Stimulated activated CD8-positive, alpha-beta memory T cell treated with anti-CD3 and anti-CD28 coated beads, Interleukin-15, amount 100 ng/mL, for 48 hours (primary cell): ENCODE measurements around the gene DNMBP.
A peak's percentile ranks its signal among the peaks of the same experiment; 100 is the strongest.
"Not testable (repeated sequence)": the region's sequence is repeated elsewhere in the genome, so short reads cannot be mapped to it uniquely, and the experiment has no call there.

Experiments
- DNase-seq, 2 donors: peaks; one replicate each; pipeline ENCODE4 v3.0.0-alpha.2; 2020; ENCODE audit warnings: low read depth in 2 of 2

Gene DNMBP

GRCh38 chr10:99869581-99870122 is 140.1 kb downstream of the DNMBP start:
- DNase-seq: no peak

- not testable (repeated sequence) for DNase-seq
These were observed 142.5 kb downstream of the DNMBP start for GRCh38 chr10:99867250-99867649.

GRCh38 chr10:99863535-99864240 is 146.1 kb downstream of the DNMBP start:
- DNase-seq: not testable (repeated sequence)

GRCh38 chr10:99860466-99860865 is 149.3 kb downstream of the DNMBP start:
- no peak for DNase-seq

GRCh38 chr10:99859585-99859984 is 150.2 kb downstream of the DNMBP start:
- DNase-seq: no peak

GRCh38 chr10:99858849-99859248 is 150.9 kb downstream of the DNMBP start:
- DNase-seq: no peak

- no peak for DNase-seq
These were observed 154.2 kb downstream of the DNMBP start for GRCh38 chr10:99855479-99856071.

GRCh38 chr10:99854860-99855259 is 154.9 kb downstream of the DNMBP start:
- DNase-seq: no peak

- DNase-seq: no peak
These were observed 156.1 kb downstream of the DNMBP start for GRCh38 chr10:99853655-99854054.

GRCh38 chr10:99852481-99853213 is 157.1 kb downstream of the DNMBP start:
- DNase-seq: no peak

- no peak for DNase-seq
These were observed 157.9 kb downstream of the DNMBP start for GRCh38 chr10:99851825-99852224.

- DNase-seq: no peak
These were observed 158.9 kb downstream of the DNMBP start for GRCh38 chr10:99850767-99851340.

- DNase-seq: no peak
These were observed 159.6 kb downstream of the DNMBP start for GRCh38 chr10:99850021-99850766.

GRCh38 chr10:99849536-99849935 is 160.2 kb downstream of the DNMBP start:
- no peak for DNase-seq

- DNase-seq: no peak
These were observed 160.7 kb downstream of the DNMBP start for GRCh38 chr10:99849057-99849456.

GRCh38 chr10:99845837-99846382 is 163.8 kb downstream of the DNMBP start:
- peak; percentile 38 to 48 for DNase-seq

GRCh38 chr10:99844433-99844955 is 165.3 kb downstream of the DNMBP start:
- no peak for DNase-seq

- no peak for DNase-seq
These were observed 166.4 kb downstream of the DNMBP start for GRCh38 chr10:99843310-99843709.

GRCh38 chr10:99841746-99842145 is 168.0 kb downstream of the DNMBP start:
- no peak for DNase-seq

GRCh38 chr10:99840859-99841258 is 168.9 kb downstream of the DNMBP start:
- DNase-seq: not testable (repeated sequence)

GRCh38 chr10:99836711-99837110 is 173.0 kb downstream of the DNMBP start:
- no peak for DNase-seq
